Neural progenitor cell (in vitro differentiated cells): ENCODE data around the gene ZKSCAN1. TPM values are rescaled to one million over a fixed set of nuclear protein-coding genes. Genes with fewer than 3 reads are reported as not detected.
"Not testable (repeated sequence)": the region's sequence is repeated elsewhere in the genome, so short reads cannot be mapped to it uniquely, and the experiment has no call there.

Source experiments
- DNase-seq: peaks from one replicate; pipeline ENCODE4 v3.0.0-alpha.2; 2016; ENCODE audit warnings: low spot score
- H2AFZ ChIP-seq: fragments of 200-600 bp; sonication (generic); replicated peaks from 2 replicates; pipeline ENCODE4 v1.6.1; 2016; ENCODE audit warnings: antibody characterized with exemption
- H3F3A ChIP-seq: fragments of 200-600 bp; sonication (generic); 2 replicates; pipeline ENCODE4 v1.6.1; 2016; ENCODE audit warnings: antibody characterized with exemption, low read depth
- H3K27ac ChIP-seq: fragments of 200-600 bp; sonication (generic); 2 replicates; pipeline ENCODE4 v1.5.1; 2016; ENCODE audit warnings: mild to moderate bottlenecking
- H3K27me3 ChIP-seq: fragments of 200-600 bp; sonication (generic); 2 replicates; pipeline ENCODE4 v1.6.1; 2016; ENCODE audit warnings: mild to moderate bottlenecking, moderate library complexity
- H3K36me3 ChIP-seq: fragments of 200-600 bp; sonication (generic); 2 replicates; pipeline ENCODE4 v1.5.1; 2016
- H3K4me1 ChIP-seq: fragments of 200-600 bp; sonication (generic); 2 replicates; pipeline ENCODE4 v1.6.1; 2016; ENCODE audit warnings: mixed run types
- H3K4me2 ChIP-seq: fragments of 200-600 bp; sonication (generic); 2 replicates; pipeline ENCODE4 v1.6.1; 2016
- H3K4me3 ChIP-seq: fragments of 200-600 bp; sonication (generic); 2 replicates; pipeline ENCODE4 v1.5.1; 2016
- H3K79me2 ChIP-seq: fragments of 200-600 bp; sonication (generic); 2 replicates; pipeline ENCODE4 v1.6.1; 2016; ENCODE audit warnings: low read depth
- H3K9ac ChIP-seq: fragments of 200-600 bp; sonication (generic); 2 replicates; pipeline ENCODE4 v1.6.1; 2016
- H3K9me3 ChIP-seq: fragments of 200-600 bp; sonication (generic); 2 replicates; pipeline ENCODE4 v1.5.1; 2016; ENCODE audit warnings: low read depth
- H4K20me1 ChIP-seq: fragments of 200-600 bp; sonication (generic); 2 replicates; pipeline ENCODE4 v1.6.1; 2016; ENCODE audit warnings: low read depth
- H3K27ac Mint-ChIP-seq: 3 replicates; pipeline ENCODE4 v1.8.0; 2021; ENCODE audit warnings: mixed read lengths
- H3K27me3 Mint-ChIP-seq: 2 replicates; pipeline ENCODE4 v1.8.0; 2022; ENCODE audit warnings: low read depth, mild to moderate bottlenecking, inconsistent platforms, moderate library complexity, mixed read lengths; ENCODE audit not compliant: insufficient read depth
- H3K36me3 Mint-ChIP-seq: 3 replicates; pipeline ENCODE4 v1.8.0; 2021; ENCODE audit warnings: mixed read lengths
- H3K4me1 Mint-ChIP-seq: 3 replicates; pipeline ENCODE4 v1.8.0; 2021; ENCODE audit warnings: mixed read lengths
- H3K4me3 Mint-ChIP-seq: 3 replicates; pipeline ENCODE4 v1.8.0; 2021; ENCODE audit warnings: mild to moderate bottlenecking, moderate library complexity, mixed read lengths
- H3K9me3 Mint-ChIP-seq: 3 replicates; pipeline ENCODE4 v1.8.0; 2020; ENCODE audit warnings: mixed read lengths
- EZH2 ChIP-seq: fragments of 200-600 bp; sonication (generic); IDR thresholded peaks from 2 replicates; pipeline ENCODE4 v1.6.1; 2017; ENCODE audit warnings: antibody characterized with exemption, mild to moderate bottlenecking, moderate library complexity
- EZH2phosphoT487 ChIP-seq: fragments of 200-600 bp; sonication (generic); IDR thresholded peaks from 2 replicates; pipeline ENCODE4 v1.6.1; 2017; ENCODE audit warnings: antibody characterized with exemption
- total RNA-seq: library from RNA; depleted of rRNA; stranded (reverse); fragments of >200 nt; gene quantifications from 2 replicates; pipeline ENCODE4 v1.2.3, GENCODE V29; 2015; ENCODE audit warnings: low replicate concordance
- TF ChIP-seq, protein P1 (sequence below): fragments of 200-600 bp; sonication (generic); IDR thresholded peaks from 2 replicates; pipeline ENCODE4 v1.5.1; 2017; ENCODE audit warnings: antibody characterized with exemption, mild to moderate bottlenecking

The ZKSCAN1 gene
- total RNA-seq, 1 donor from 2014 or later = 43.2 TPM

DNA sequence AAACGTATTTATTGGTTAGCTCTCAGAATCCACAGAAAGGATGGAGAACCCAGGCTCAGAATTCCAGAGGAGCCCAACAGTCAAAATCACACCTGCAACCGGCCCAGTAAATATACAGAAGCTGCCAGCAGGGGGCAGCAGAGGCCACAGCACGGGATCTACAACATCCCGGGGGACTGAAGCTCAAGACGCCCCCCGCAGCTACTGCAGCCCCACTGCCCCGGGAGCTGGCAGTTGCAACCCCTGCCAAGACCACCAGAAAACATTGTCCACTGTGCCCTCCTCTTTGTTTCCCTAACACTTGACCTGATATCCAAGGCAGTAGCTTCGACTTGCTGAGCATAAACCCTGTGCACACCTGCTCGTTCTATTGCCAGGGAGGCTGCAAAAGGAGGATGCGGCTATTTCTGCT lies 35.6 kb upstream of the ZKSCAN1 start:
- not testable (repeated sequence) for H3K27ac ChIP-seq

DNA sequence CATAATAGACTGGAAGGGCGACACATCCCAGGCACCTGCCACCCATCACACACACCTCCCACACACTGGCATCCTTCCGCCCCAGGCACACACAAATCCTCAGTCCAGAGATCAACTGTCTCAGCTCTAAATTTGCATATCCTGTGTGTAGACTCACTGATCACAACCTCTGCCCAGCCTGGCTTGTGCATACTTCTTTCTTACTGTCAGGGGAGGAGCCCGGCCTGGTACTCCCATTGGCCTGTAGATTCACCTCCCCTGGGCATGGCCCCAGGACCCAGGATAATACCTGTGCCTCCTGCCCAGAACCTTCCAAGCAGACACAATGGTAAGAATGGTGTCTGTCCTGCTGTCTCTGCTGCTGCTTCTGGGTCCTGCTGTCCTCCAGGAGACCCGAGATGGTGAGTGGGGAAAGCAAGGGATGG lies 34.9 kb upstream of the ZKSCAN1 start:
- not testable (repeated sequence) for H3K4me3 Mint-ChIP-seq, H3K4me1 ChIP-seq, H4K20me1 ChIP-seq, H3K36me3 ChIP-seq, H3K9me3 Mint-ChIP-seq, DNase-seq, H3K36me3 Mint-ChIP-seq, H3K9ac ChIP-seq, H3F3A ChIP-seq, H3K27me3 ChIP-seq, H3K79me2 ChIP-seq, H3K27me3 Mint-ChIP-seq, H3K27ac ChIP-seq, H3K4me3 ChIP-seq, H3K4me2 ChIP-seq, H2AFZ ChIP-seq, H3K27ac Mint-ChIP-seq, H3K4me1 Mint-ChIP-seq, H3K9me3 ChIP-seq

More for the DNA sequence above, 35.6 kb upstream of the ZKSCAN1 start:
- H3K4me2 ChIP-seq, H3K4me3 Mint-ChIP-seq, H3K27me3 Mint-ChIP-seq, H3K36me3 Mint-ChIP-seq, H3K4me1 Mint-ChIP-seq, H3K27ac Mint-ChIP-seq, H3K9me3 ChIP-seq, H3F3A ChIP-seq, H3K4me1 ChIP-seq, H3K36me3 ChIP-seq, H3K9ac ChIP-seq, H3K27me3 ChIP-seq, H4K20me1 ChIP-seq, H3K9me3 Mint-ChIP-seq, H3K4me3 ChIP-seq, H3K79me2 ChIP-seq: not testable (repeated sequence)
- peak; percentile 57 for DNase-seq
- TF ChIP-seq, protein P1, sequence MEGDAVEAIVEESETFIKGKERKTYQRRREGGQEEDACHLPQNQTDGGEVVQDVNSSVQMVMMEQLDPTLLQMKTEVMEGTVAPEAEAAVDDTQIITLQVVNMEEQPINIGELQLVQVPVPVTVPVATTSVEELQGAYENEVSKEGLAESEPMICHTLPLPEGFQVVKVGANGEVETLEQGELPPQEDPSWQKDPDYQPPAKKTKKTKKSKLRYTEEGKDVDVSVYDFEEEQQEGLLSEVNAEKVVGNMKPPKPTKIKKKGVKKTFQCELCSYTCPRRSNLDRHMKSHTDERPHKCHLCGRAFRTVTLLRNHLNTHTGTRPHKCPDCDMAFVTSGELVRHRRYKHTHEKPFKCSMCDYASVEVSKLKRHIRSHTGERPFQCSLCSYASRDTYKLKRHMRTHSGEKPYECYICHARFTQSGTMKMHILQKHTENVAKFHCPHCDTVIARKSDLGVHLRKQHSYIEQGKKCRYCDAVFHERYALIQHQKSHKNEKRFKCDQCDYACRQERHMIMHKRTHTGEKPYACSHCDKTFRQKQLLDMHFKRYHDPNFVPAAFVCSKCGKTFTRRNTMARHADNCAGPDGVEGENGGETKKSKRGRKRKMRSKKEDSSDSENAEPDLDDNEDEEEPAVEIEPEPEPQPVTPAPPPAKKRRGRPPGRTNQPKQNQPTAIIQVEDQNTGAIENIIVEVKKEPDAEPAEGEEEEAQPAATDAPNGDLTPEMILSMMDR = peak; percentile 74
- H2AFZ ChIP-seq = peak overlapping the region; percentile 57

DNA sequence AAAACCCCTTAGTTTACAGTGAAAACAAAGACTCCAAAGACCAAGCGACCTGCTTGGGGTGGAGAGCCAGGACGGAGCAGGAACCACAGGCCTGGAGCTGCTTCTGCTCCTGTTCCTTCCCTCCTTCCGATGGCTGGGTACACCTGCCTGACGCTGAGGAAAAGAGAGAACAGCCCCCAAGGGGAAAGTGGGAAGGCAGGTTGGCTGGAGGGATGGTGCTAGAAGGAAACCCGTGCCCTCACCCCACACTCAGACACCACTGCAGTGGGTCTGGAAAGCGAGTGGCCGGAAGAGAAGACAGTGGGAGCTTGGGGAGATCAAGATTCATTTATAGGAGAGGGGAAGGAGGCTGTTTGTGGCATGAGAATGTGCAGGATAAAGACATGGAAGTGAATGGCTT lies 34.3 kb upstream of the ZKSCAN1 start:
- not testable (repeated sequence) for H3K36me3 Mint-ChIP-seq, H2AFZ ChIP-seq, H3K4me3 Mint-ChIP-seq, H3K4me2 ChIP-seq, H3K79me2 ChIP-seq, H3K27me3 Mint-ChIP-seq, H3K4me3 ChIP-seq, H3K9ac ChIP-seq, H3K27me3 ChIP-seq, H3K27ac ChIP-seq, H3F3A ChIP-seq, H3K9me3 ChIP-seq, H3K36me3 ChIP-seq, H3K9me3 Mint-ChIP-seq, H3K27ac Mint-ChIP-seq, DNase-seq, H4K20me1 ChIP-seq, H3K4me1 Mint-ChIP-seq, H3K4me1 ChIP-seq

DNA sequence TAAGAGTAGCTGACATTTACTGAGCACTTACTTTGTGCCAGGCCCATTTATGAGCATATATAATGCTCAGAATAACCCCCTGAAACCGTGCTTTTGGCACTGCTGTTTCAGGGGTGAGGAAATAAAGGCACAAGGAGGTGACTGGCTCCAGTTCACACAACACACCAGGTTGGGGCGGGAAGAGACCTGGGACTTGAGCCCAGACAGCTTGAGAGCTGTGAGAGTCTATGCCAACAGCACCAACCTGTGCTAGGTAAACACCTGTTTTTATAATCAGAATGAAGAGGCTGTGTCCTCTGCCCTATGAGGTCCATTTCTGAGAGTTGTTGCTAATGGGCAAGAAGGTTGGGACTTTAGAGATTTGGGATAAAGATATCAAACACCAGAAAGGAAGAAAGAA lies 30.8 kb upstream of the ZKSCAN1 start:
- Histone ChIP-seq H3K27me3 (peaks cover 2% of the 10 kb centered on the region), H3K4me1 (no peaks in the 10 kb centered on the region), H3K36me3 (no peaks in the 10 kb centered on the region), H4K20me1 (no peaks in the 10 kb centered on the region), H3K27ac (no peak overlapping the region), H2AFZ (no peak overlapping the region), H3F3A (no peaks in the 10 kb centered on the region), H3K4me2 (no peak overlapping the region), H3K9me3 (no peaks in the 10 kb centered on the region), H3K4me3 (no peak overlapping the region), H3K79me2 (no peaks in the 10 kb centered on the region), H3K9ac (no peak overlapping the region)
- peaks cover 8% of the 10 kb centered on the region for H3K27me3 Mint-ChIP-seq
- no peak overlapping the region for H3K27ac Mint-ChIP-seq
- H3K36me3 Mint-ChIP-seq = no peaks in the 10 kb centered on the region
- H3K4me1 Mint-ChIP-seq = peaks cover 4% of the 10 kb centered on the region
- no peaks in the 10 kb centered on the region for H3K9me3 Mint-ChIP-seq
- DNase-seq = no peak
- TF ChIP-seq EZH2phosphoT487 (no peak), EZH2 (no peak)
- TF ChIP-seq, protein P1 = no peak
- no peak overlapping the region for H3K4me3 Mint-ChIP-seq

DNA sequence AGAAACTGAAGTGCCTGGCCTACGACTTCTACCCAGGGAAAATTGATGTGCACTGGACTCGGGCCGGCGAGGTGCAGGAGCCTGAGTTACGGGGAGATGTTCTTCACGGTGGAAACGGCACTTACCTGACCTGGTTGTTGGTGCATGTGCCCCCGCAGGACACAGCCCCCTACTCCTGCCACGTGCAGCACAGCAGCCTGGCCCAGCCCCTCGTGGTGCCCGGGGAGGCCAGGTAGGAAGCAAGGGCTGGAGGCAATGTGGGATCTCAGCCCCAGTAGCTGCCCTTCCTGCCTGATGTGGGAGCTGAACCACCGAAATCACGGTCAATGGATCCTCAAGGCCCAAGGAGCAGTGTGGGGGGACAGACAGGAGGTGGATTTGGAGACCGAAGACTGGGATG lies 28.1 kb upstream of the ZKSCAN1 start:
- not testable (repeated sequence) for H3K27me3 Mint-ChIP-seq, DNase-seq

More for the DNA sequence above, 28.1 kb upstream of the ZKSCAN1 start:
- H4K20me1 ChIP-seq, H3K4me1 ChIP-seq, H3K4me1 Mint-ChIP-seq, H3K36me3 ChIP-seq, H3K4me3 Mint-ChIP-seq, H3K9ac ChIP-seq, H3K36me3 Mint-ChIP-seq, H3K27me3 ChIP-seq, H3K27ac ChIP-seq, H3K9me3 Mint-ChIP-seq, H2AFZ ChIP-seq, H3K4me3 ChIP-seq, H3K27ac Mint-ChIP-seq, H3K4me2 ChIP-seq, H3K79me2 ChIP-seq, H3F3A ChIP-seq, H3K9me3 ChIP-seq: not testable (repeated sequence)
